HG03457 (cell line): Measurements from ENCODE around the gene SMAD3.

Experiments
- ATAC-seq: cut with Tn5 transposase; IDR thresholded peaks from one replicate; pipeline ENCODE4 v1.9.1; 2021; ENCODE audit warnings: moderate number of reproducible peaks; ENCODE audit not compliant: unreplicated experiment

Gene SMAD3

GRCh38 chr15:67176195-67176971 is 111.0 kb downstream of the SMAD3 start:
- ATAC-seq, result no peak

- ATAC-seq, result no peak
These were observed 112.3 kb downstream of the SMAD3 start for GRCh38 chr15:67177752-67178151.

- ATAC-seq, result no peak
These were observed 113.3 kb downstream of the SMAD3 start for GRCh38 chr15:67178569-67179210.

- ATAC-seq, result no peak
These were observed 114.1 kb downstream of the SMAD3 start for GRCh38 chr15:67179411-67179995.

GRCh38 chr15:67180035-67180434 is 114.6 kb downstream of the SMAD3 start:
- ATAC-seq, result no peak

- ATAC-seq, result no peak
These were observed 115.3 kb downstream of the SMAD3 start for GRCh38 chr15:67180514-67181191.

GRCh38 chr15:67181221-67181639 is 115.8 kb downstream of the SMAD3 start:
- no peak for ATAC-seq

- ATAC-seq, result no peak
These were observed 118.2 kb downstream of the SMAD3 start for GRCh38 chr15:67183443-67184169.

GRCh38 chr15:67184208-67184925 is 119.0 kb downstream of the SMAD3 start:
- ATAC-seq, result no peak

GRCh38 chr15:67185051-67185450 is 119.6 kb downstream of the SMAD3 start:
- no peak for ATAC-seq

GRCh38 chr15:67185621-67186225 is 120.3 kb downstream of the SMAD3 start:
- ATAC-seq, result no peak

GRCh38 chr15:67186226-67186649 is 120.8 kb downstream of the SMAD3 start:
- ATAC-seq, result no peak

GRCh38 chr15:67186688-67187087 is 121.3 kb downstream of the SMAD3 start:
- no peak for ATAC-seq

GRCh38 chr15:67187351-67187854 is 122.0 kb downstream of the SMAD3 start:
- ATAC-seq, result no peak

GRCh38 chr15:67188551-67189218 is 123.3 kb downstream of the SMAD3 start:
- no peak for ATAC-seq

- no peak for ATAC-seq
These were observed 124.1 kb downstream of the SMAD3 start for GRCh38 chr15:67189326-67190051.

GRCh38 chr15:67190326-67190725 is 124.9 kb downstream of the SMAD3 start:
- ATAC-seq, result no peak

GRCh38 chr15:67190813-67191212 is 125.4 kb downstream of the SMAD3 start:
- ATAC-seq, result no peak
